HepG2 (cell line): ENCODE measurements around the gene COG8. TPM values are rescaled to one million over a fixed set of nuclear protein-coding genes. Genes with fewer than 3 reads are reported as not detected.

Source experiments
- NAIF1 ChIP-seq: sonication (generic); formaldehyde crosslinking; IDR thresholded peaks from 2 replicates; pipeline ENCODE4 v1.5.0; 2020; ENCODE audit warnings: mild to moderate bottlenecking, missing genetic modification reagents, borderline replicate concordance
- PHF8 ChIP-seq: sonication (generic); formaldehyde crosslinking; IDR thresholded peaks from 2 replicates; pipeline ENCODE4 v1.5.0; 2020; ENCODE audit warnings: missing genetic modification reagents
- PLRG1 ChIP-seq: fragments of 450-650 bp; conservative IDR thresholded peaks from 2 replicates; pipeline ENCODE4 v1.6.1; 2016
- ZGPAT ChIP-seq: IDR thresholded peaks from 2 replicates; pipeline ENCODE4 v1.6.1; 2016; ENCODE audit warnings: mild to moderate bottlenecking
- ZKSCAN5 ChIP-seq: sonication (generic); formaldehyde crosslinking; IDR thresholded peaks from 2 replicates; pipeline ENCODE4 v1.5.1; 2020; ENCODE audit warnings: mild to moderate bottlenecking, missing genetic modification reagents
- ZNF10 ChIP-seq: sonication (generic); formaldehyde crosslinking; IDR thresholded peaks from 2 replicates; pipeline ENCODE4 v1.4.0; 2020; ENCODE audit warnings: mild to moderate bottlenecking, low read depth, missing genetic modification reagents, borderline replicate concordance
- ZNF251 ChIP-seq: sonication (generic); formaldehyde crosslinking; IDR thresholded peaks from 2 replicates; pipeline ENCODE4 v1.9.0; 2021; ENCODE audit warnings: mild to moderate bottlenecking, missing genetic modification reagents
- ZNF282 ChIP-seq: fragments of 450-650 bp; IDR thresholded peaks from 2 replicates; pipeline ENCODE4 v1.6.1; 2018; ENCODE audit not compliant: partially characterized antibody
- ZNF512B ChIP-seq: sonication (generic); formaldehyde crosslinking; IDR thresholded peaks from 2 replicates; pipeline ENCODE4 v1.5.1; 2020; ENCODE audit warnings: missing genetic modification reagents, mild to moderate bottlenecking, borderline replicate concordance
- ZNF567 ChIP-seq: sonication (generic); formaldehyde crosslinking; IDR thresholded peaks from 2 replicates; pipeline ENCODE4 v1.8.1; 2023; ENCODE audit warnings: mild to moderate bottlenecking, missing genetic modification reagents, borderline replicate concordance
- ZNF746 ChIP-seq: sonication (generic); formaldehyde crosslinking; IDR thresholded peaks from 2 replicates; pipeline ENCODE4 v1.8.0; 2022; ENCODE audit warnings: mild to moderate bottlenecking, missing genetic modification reagents
- polyA plus RNA-seq, 8 experiments: library from polyadenylated mRNA; depleted of rRNA in 3 of 8; stranded (reverse) in 7 of 8; unstranded in 1 of 8; fragments of >200 nt; fragmentation: Illumina TruSeq in 4 of 8; extraction: Trizol in 4 of 8; gene quantifications; 2 replicates each; pipeline versions ENCODE4 v1.2.1 to v1.2.3, GENCODE V29; 2011 to 2016; ENCODE audit warnings: low read depth in 4 of 8, missing spikeins in 1 of 8, mixed read lengths in 1 of 8; ENCODE audit not compliant: insufficient read depth in 1 of 8
- total RNA-seq, 5 experiments: library from RNA; depleted of rRNA; stranded (reverse); fragments of >200 nt; fragmentation: Illumina TruSeq; extraction: Trizol; gene quantifications; 2 replicates each; pipeline ENCODE4 v1.2.3, GENCODE V29; 2016; ENCODE audit warnings: low read depth in 1 of 5
- TF ChIP-seq, protein P1 (sequence below): sonication (generic); formaldehyde crosslinking; IDR thresholded peaks from 2 replicates; pipeline ENCODE4 v1.4.0; 2020; ENCODE audit warnings: missing genetic modification reagents
- TF ChIP-seq, protein P2 (sequence below): IDR thresholded peaks from 2 replicates; pipeline ENCODE4 v1.6.1; 2016; ENCODE audit warnings: missing compliant biosample characterization, missing genetic modification reagents, borderline replicate concordance
- TF ChIP-seq, protein P3 (sequence below): IDR thresholded peaks from 2 replicates; pipeline ENCODE4 v1.6.1; 2016

COG8 gene
- total and polyA plus RNA-seq, 2 of the 13 experiments (the other 11 are each of a cell fraction or from before 2014, with no cell fraction given) = 45.5 to 52.1 TPM

DNA sequence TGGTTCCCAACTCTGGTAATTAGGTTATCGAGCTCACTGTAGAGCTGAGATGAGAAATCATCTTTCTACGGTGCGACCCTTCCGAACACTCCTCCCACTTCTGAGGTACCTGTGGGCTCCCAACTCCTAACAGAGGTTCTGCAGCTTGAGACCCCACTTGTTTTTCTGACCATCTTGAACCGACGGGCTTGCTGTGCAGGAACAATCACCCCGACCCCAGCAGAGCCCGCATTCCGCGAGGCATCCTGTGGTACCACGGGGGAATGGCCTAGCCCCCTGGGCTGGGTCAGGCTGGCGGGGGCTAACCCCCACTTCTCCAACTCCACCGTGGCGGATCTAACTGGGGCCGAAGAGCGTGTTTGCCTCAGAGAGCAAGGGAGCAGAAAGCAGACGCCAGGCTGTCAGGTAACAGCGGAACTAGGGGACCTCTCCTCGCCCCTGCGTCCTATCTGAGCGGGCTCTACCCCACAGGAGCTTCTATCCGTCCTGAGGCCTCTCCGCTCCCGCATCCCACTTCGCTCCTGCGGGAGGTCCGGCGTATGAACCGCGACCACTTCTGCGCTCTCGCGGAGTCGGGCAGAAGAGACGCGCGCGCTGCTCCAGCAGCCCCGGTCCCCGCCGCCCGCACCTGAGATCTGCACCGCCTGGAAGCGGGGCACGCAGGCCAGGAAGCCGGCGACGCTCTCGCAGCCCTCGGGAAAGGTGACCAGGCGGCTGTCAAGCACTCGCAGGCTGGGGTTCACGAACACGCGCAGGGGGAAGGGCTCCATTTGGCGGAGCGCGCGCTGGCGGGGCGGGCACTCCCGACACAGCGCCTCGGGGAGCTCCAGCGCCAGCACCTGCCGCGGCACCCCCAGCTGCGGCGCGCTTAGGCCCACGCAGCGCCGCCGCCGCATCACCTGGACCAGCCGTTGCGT, 9.7 kb downstream of the COG8 start (continued):
- TF ChIP-seq, protein P1, sequence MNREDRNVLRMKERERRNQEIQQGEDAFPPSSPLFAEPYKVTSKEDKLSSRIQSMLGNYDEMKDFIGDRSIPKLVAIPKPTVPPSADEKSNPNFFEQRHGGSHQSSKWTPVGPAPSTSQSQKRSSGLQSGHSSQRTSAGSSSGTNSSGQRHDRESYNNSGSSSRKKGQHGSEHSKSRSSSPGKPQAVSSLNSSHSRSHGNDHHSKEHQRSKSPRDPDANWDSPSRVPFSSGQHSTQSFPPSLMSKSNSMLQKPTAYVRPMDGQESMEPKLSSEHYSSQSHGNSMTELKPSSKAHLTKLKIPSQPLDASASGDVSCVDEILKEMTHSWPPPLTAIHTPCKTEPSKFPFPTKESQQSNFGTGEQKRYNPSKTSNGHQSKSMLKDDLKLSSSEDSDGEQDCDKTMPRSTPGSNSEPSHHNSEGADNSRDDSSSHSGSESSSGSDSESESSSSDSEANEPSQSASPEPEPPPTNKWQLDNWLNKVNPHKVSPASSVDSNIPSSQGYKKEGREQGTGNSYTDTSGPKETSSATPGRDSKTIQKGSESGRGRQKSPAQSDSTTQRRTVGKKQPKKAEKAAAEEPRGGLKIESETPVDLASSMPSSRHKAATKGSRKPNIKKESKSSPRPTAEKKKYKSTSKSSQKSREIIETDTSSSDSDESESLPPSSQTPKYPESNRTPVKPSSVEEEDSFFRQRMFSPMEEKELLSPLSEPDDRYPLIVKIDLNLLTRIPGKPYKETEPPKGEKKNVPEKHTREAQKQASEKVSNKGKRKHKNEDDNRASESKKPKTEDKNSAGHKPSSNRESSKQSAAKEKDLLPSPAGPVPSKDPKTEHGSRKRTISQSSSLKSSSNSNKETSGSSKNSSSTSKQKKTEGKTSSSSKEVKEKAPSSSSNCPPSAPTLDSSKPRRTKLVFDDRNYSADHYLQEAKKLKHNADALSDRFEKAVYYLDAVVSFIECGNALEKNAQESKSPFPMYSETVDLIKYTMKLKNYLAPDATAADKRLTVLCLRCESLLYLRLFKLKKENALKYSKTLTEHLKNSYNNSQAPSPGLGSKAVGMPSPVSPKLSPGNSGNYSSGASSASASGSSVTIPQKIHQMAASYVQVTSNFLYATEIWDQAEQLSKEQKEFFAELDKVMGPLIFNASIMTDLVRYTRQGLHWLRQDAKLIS (CRISPR knock-in tag) = no peak
- TF ChIP-seq PLRG1 = no peak
- no peak for TF ChIP-seq NAIF1 (CRISPR knock-in tag)
- no peak for TF ChIP-seq PHF8 (CRISPR knock-in tag)
- TF ChIP-seq ZNF746 = no peak
- no peak for TF ChIP-seq ZNF282
- TF ChIP-seq ZGPAT (CRISPR knock-in tag) = no peak
- no peak for TF ChIP-seq ZNF10
- no peak for TF ChIP-seq ZNF567 (CRISPR knock-in tag)
- TF ChIP-seq, protein P2, sequence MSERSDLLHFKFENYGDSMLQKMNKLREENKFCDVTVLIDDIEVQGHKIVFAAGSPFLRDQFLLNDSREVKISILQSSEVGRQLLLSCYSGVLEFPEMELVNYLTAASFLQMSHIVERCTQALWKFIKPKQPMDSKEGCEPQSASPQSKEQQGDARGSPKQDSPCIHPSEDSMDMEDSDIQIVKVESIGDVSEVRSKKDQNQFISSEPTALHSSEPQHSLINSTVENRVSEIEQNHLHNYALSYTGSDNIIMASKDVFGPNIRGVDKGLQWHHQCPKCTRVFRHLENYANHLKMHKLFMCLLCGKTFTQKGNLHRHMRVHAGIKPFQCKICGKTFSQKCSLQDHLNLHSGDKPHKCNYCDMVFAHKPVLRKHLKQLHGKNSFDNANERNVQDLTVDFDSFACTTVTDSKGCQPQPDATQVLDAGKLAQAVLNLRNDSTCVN = no peak
- TF ChIP-seq, protein P3, sequence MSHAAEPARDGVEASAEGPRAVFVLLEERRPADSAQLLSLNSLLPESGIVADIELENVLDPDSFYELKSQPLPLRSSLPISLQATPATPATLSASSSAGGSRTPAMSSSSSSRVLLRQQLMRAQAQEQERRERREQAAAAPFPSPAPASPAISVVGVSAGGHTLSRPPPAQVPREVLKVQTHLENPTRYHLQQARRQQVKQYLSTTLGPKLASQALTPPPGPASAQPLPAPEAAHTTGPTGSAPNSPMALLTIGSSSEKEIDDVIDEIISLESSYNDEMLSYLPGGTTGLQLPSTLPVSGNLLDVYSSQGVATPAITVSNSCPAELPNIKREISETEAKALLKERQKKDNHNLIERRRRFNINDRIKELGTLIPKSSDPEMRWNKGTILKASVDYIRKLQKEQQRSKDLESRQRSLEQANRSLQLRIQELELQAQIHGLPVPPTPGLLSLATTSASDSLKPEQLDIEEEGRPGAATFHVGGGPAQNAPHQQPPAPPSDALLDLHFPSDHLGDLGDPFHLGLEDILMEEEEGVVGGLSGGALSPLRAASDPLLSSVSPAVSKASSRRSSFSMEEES (CRISPR knock-in tag) = no peak
- 0 out of 2 replicates have a peak, but pooled peaks have one; percentile 22 for TF ChIP-seq ZKSCAN5
- no peak for TF ChIP-seq ZNF251 (CRISPR knock-in tag)
- TF ChIP-seq ZNF512B (CRISPR knock-in tag) = 0 out of 2 replicates have a peak, but pooled peaks have one; percentile 70
